Esophagus muscularis mucosa (tissue), 4 donors: ENCODE data around the gene PRSS38. TPM values are rescaled to one million over a fixed set of nuclear protein-coding genes. Genes with fewer than 3 reads are reported as not detected.

ENCODE experiments used
- DNase-seq: peaks from one replicate; pipeline ENCODE4 v3.0.0-alpha.2; 2017; ENCODE audit errors: extremely low spot score
- H3K27ac ChIP-seq, 4 donors: fragments of 200-600 bp; sonication (generic); replicated peaks in 1 of 4; 1 replicate in 3 of 4; 2 replicates in 1 of 4; pipeline ENCODE4 v1.5.1; 2016 to 2019; ENCODE audit warnings: mild to moderate bottlenecking in 1 of 4
- H3K27me3 ChIP-seq, 4 donors: fragments of 200-600 bp; sonication (generic); one replicate each; pipeline versions ENCODE4 v1.5.1 to v1.6.0; 2016 to 2019
- H3K36me3 ChIP-seq, 4 donors: fragments of 200-600 bp; sonication (generic); one replicate each; pipeline ENCODE4 v1.5.1; 2016 to 2019
- H3K4me1 ChIP-seq, 4 donors: fragments of 200-600 bp; sonication (generic); one replicate each; pipeline ENCODE4 v1.5.1; 2016 to 2019
- H3K4me3 ChIP-seq, 4 donors: fragments of 200-600 bp; sonication (generic); 1 replicate in 2 of 4; 2 replicates in 2 of 4; pipeline ENCODE4 v1.5.1; 2016 to 2019; ENCODE audit warnings: mild to moderate bottlenecking in 4 of 4, moderate library complexity in 1 of 4
- H3K9me3 ChIP-seq, 4 donors: fragments of 200-600 bp; sonication (generic); 1 replicate in 3 of 4; 2 replicates in 1 of 4; pipeline ENCODE4 v1.5.1; 2016 to 2019
- EP300 ChIP-seq: sonication (generic); formaldehyde crosslinking; IDR thresholded peaks from one replicate; pipeline ENCODE4 v1.6.1; 2017; ENCODE audit warnings: antibody characterized with exemption
- POLR2A ChIP-seq: fragments of 450-650 bp; IDR thresholded peaks from one replicate; pipeline ENCODE4 v1.6.1; 2017; ENCODE audit warnings: antibody characterized with exemption, moderate library complexity, mild to moderate bottlenecking, low read depth
- POLR2AphosphoS5 ChIP-seq, 2 donors: sonication (generic); formaldehyde crosslinking; IDR thresholded peaks; one replicate each; pipeline ENCODE4 v1.6.1; 2017; ENCODE audit warnings: antibody characterized with exemption in 2 of 2
- WGBS: methylation state at CpG from one replicate; pipeline ENCODE4 v1.1.5; 2018; 5-methylcytosine and 5-hydroxymethylcytosine counted together
- intact Hi-C: fragments of 100-400 bp; cut with DNase I; formaldehyde crosslinking; loops from one replicate; pipeline ENCODE4 v1.15.1; 2023
- total RNA-seq, 4 donors: library from RNA; depleted of rRNA; stranded (reverse); fragments of >200 nt; gene quantifications; one replicate each; pipeline versions ENCODE4 v1.1.0 to v1.2.1, GENCODE V29; 2016
- TF ChIP-seq, protein P1 (sequence below), 3 experiments: fragments of 200-600 bp in 2 of 3; fragments of 450-650 bp in 1 of 3; sonication (generic) in 2 of 3; IDR thresholded peaks; one replicate each; pipeline ENCODE4 v1.5.1; 2017 to 2019; ENCODE audit warnings: antibody characterized with exemption in 3 of 3, mild to moderate bottlenecking in 2 of 3, moderate library complexity in 1 of 3

Gene PRSS38
- total RNA-seq, 4 donors from 2014 or later = not detected

GRCh38 chr1:227841096-227841495 lies 25.6 kb downstream of the PRSS38 start:
- Histone ChIP-seq H3K4me3 (no peak overlapping the region), H3K27ac (no peak overlapping the region), H3K27me3 (no peaks in the 10 kb centered on the region), H3K36me3 (no peaks in the 10 kb centered on the region), H3K4me1 (no peaks in the 10 kb centered on the region), H3K9me3 (no peaks in the 10 kb centered on the region)
- TF ChIP-seq POLR2AphosphoS5 (IDR thresholded peaks at IDR 0.05) = no peak
- no peak for TF ChIP-seq POLR2A
- TF ChIP-seq EP300 = no peak
- TF ChIP-seq, protein P1, sequence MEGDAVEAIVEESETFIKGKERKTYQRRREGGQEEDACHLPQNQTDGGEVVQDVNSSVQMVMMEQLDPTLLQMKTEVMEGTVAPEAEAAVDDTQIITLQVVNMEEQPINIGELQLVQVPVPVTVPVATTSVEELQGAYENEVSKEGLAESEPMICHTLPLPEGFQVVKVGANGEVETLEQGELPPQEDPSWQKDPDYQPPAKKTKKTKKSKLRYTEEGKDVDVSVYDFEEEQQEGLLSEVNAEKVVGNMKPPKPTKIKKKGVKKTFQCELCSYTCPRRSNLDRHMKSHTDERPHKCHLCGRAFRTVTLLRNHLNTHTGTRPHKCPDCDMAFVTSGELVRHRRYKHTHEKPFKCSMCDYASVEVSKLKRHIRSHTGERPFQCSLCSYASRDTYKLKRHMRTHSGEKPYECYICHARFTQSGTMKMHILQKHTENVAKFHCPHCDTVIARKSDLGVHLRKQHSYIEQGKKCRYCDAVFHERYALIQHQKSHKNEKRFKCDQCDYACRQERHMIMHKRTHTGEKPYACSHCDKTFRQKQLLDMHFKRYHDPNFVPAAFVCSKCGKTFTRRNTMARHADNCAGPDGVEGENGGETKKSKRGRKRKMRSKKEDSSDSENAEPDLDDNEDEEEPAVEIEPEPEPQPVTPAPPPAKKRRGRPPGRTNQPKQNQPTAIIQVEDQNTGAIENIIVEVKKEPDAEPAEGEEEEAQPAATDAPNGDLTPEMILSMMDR (IDR thresholded peaks at IDR 0.05) = no peak
- no peak for DNase-seq
- intact Hi-C loops = no loop called here
- WGBS = 82% methylated on average over 9 of the region's 9 CpGs

GRCh38 chr1:227844320-227845146 lies 29.1 kb downstream of the PRSS38 start:
- WGBS = 79% methylated on average over 4 of the region's 5 CpGs
- Histone ChIP-seq H3K27me3 (no peaks in the 10 kb centered on the region), H3K9me3 (peaks cover 0 to 6% (median 0%) of the 10 kb centered on the region in 4 donors), H3K4me3 (no peak overlapping the region), H3K4me1 (no peaks in the 10 kb centered on the region), H3K27ac (no peak overlapping the region), H3K36me3 (no peaks in the 10 kb centered on the region)
- intact Hi-C loops = no loop called here
- TF ChIP-seq POLR2AphosphoS5 (IDR thresholded peaks at IDR 0.05) (no peak), EP300 (no peak), POLR2A (no peak)
- TF ChIP-seq, protein P1 (IDR thresholded peaks at IDR 0.05) = no peak
- no peak for DNase-seq

GRCh38 chr1:227845147-227845458 lies 29.6 kb downstream of the PRSS38 start:
- Histone ChIP-seq H3K27ac (no peak overlapping the region), H3K36me3 (no peaks in the 10 kb centered on the region), H3K27me3 (no peaks in the 10 kb centered on the region), H3K4me1 (no peaks in the 10 kb centered on the region), H3K4me3 (no peak overlapping the region), H3K9me3 (peaks cover 0 to 6% (median 0%) of the 10 kb centered on the region in 4 donors)
- no peak for DNase-seq
- WGBS = no CpG with 5 or more reads among the region's 3 CpGs
- TF ChIP-seq EP300 = no peak
- TF ChIP-seq, protein P1 (IDR thresholded peaks at IDR 0.05) = no peak
- TF ChIP-seq POLR2AphosphoS5 (IDR thresholded peaks at IDR 0.05) = no peak
- TF ChIP-seq POLR2A = no peak
- intact Hi-C loops = no loop called here

- no peak overlapping the region for H3K27ac ChIP-seq
- no peaks in the 10 kb centered on the region for H3K4me1 ChIP-seq
- WGBS = no CpG with 5 or more reads among the region's 7 CpGs
- intact Hi-C loops = no loop called here
- H3K9me3 ChIP-seq = peaks cover 0 to 6% (median 0%) of the 10 kb centered on the region in 4 donors
- no peaks in the 10 kb centered on the region for H3K36me3 ChIP-seq
- DNase-seq = no peak
- TF ChIP-seq POLR2AphosphoS5 (IDR thresholded peaks at IDR 0.05) (no peak), EP300 (no peak), POLR2A (no peak)
- TF ChIP-seq, protein P1 (IDR thresholded peaks at IDR 0.05) = no peak
- no peak overlapping the region for H3K4me3 ChIP-seq
- no peaks in the 10 kb centered on the region for H3K27me3 ChIP-seq
These were observed 30.0 kb downstream of the PRSS38 start for GRCh38 chr1:227845519-227845918.
